Inflammatory macrophage (primary cell): ENCODE results near the gene SSBP1.

Experiments
- DNase-seq, 2 donors: peaks; one replicate each; pipeline ENCODE4 v3.0.0-alpha.2; 2020 to 2022

The SSBP1 gene

DNA sequence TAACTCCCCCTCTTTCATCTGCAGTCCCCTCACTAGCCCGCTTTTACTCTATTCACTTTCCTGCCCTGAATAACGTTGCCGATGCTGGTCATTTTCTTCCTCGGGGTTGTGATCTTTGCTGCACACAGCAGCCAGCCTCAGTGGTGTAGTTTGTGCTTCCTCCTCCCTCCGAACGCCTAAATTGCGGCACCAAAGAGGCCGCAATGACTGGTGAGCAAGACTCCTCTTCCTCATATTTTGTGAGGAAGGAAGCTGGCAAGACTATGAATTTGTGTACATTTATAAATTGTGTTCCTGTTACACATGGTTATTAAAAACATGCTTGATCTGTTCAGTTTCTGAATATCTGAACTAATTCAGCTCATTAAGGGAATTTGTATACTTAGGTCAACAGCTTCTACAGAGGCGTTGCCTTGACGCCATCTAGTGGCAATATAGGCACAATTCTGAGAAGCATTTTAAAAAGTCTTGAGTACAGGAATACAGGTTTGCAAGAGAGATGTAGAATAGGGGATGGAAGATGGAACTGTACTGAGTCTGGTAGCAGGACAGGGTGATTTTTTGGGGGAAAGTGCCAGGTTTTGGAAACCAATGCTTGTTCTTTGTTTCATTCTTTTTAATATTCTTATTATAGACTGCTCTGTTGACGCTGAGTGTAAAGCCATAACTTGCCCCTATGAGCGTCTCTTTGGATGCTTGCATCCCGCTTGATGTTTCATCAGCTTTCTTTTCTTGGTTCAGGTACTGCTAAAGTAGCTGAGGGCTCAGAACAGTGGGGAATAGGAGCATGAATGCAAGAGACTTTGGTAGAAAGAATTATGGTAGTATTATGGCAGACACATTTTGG, 47.8 kb downstream of the SSBP1 start:
- DNase-seq: peak; percentile 48 to 55

DNA sequence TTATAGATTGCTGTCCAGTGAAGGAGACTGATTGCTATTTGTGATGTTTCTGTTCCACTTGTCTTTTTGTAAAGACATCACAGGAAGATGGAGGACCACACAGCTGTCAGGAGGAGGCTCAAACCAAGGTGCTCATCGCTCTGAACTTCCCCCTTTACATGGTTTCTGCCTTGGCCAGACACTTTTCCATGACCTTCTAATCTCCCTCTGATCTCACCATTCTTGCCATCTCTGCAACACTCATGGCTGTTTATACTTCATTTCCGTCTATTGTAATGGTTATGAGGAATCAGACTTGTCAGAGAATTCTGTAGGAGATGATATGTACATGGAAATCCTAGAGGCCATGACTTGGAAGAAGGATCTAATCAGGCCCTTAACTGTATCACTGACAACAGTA, 50.1 kb downstream of the SSBP1 start:
- DNase-seq: no peak

DNA sequence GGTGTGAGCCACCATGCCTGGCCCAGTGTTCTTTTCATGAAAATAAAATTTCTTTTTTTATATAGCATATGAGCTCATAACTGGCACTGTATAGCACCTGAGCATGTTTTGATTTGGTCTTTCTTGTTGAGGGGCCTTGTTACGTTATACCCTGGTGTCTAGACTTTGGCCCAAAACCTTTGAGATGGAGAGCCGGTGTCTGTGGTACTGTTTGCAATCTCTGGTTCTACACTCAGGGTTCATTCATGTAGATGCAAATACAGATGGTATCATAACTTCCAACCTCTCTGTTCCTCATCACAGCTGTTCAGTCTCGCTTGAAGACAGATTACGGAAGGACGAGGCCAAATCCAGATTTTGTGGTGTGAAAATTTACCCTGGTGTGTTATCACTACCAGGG, 51.8 kb downstream of the SSBP1 start, which contains the start of gene TAS2R5:
Gene TAS2R5, plus strand, starts transcription at position 301 of the 400 bp plus-strand sequence. CDS start 145 bp downstream, outside the sequence.
- no peak for DNase-seq

DNA sequence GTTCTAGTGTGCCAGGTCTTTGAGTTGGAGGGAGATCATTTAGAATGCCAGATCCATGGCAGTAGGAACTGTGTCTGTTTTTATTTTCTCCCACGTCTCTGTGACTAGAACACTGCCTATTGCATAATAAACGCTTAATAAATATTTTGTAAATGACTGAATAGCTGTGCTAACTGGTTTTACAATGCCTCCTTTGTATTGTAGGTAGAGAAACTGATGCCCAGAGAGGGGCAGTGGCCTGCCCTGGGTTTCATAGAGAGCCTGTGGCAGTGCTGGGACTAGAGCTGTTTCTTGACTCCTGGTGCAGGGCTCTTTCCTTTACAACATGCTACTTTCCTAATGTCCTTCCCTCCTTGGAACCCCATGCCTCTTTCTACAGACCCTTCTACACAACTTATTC, 54.4 kb downstream of the SSBP1 start:
- no peak for DNase-seq
